SKM-1 treated with dmso at 0.1 percent for 144 hours (cell line): Measurements from ENCODE around the gene NFATC3.
A peak's percentile ranks its signal among the peaks of the same experiment; 100 is the strongest.

Experiments used
- DNase-seq: peaks from one replicate; lab custom pipeline; 2025; ENCODE audit not compliant: unreplicated experiment; lab: John Stamatoyannopoulos, UW

The NFATC3 gene

GRCh38 chr16:68228652-68229051, 143.5 kb downstream of the NFATC3 start:
- no peak for DNase-seq

GRCh38 chr16:68229431-68230175, 144.4 kb downstream of the NFATC3 start:
- DNase-seq, result peak; percentile 11

GRCh38 chr16:68230176-68230571, 145.0 kb downstream of the NFATC3 start:
- no peak for DNase-seq

- no peak for DNase-seq
Measured at GRCh38 chr16:68230956-68231355, 145.8 kb downstream of the NFATC3 start.

- no peak for DNase-seq
Measured at GRCh38 chr16:68231384-68232136, 146.4 kb downstream of the NFATC3 start.

GRCh38 chr16:68232335-68232734, 147.2 kb downstream of the NFATC3 start:
- DNase-seq, result no peak

GRCh38 chr16:68233085-68233834, 148.1 kb downstream of the NFATC3 start:
- DNase-seq, result no peak

- no peak for DNase-seq
Measured at GRCh38 chr16:68233835-68234187, 148.6 kb downstream of the NFATC3 start.

GRCh38 chr16:68234188-68235107, 149.3 kb downstream of the NFATC3 start:
- DNase-seq, result no peak

- no peak for DNase-seq
Measured at GRCh38 chr16:68235108-68235886, 150.1 kb downstream of the NFATC3 start.

GRCh38 chr16:68235887-68236136, 150.6 kb downstream of the NFATC3 start, which contains the start of gene ESRP2:
TSS of gene ESRP2 (minus strand) at chr16:68236127. CDS start at chr16:68236045, 82 bp downstream.
- no peak for DNase-seq

GRCh38 chr16:68236137-68236825, 151.1 kb downstream of the NFATC3 start:
- DNase-seq, result no peak

GRCh38 chr16:68236826-68237242, 151.7 kb downstream of the NFATC3 start:
- DNase-seq, result no peak

GRCh38 chr16:68237243-68238028, 152.3 kb downstream of the NFATC3 start:
- peak; percentile 97 for DNase-seq

GRCh38 chr16:68238029-68238345, 152.8 kb downstream of the NFATC3 start:
- DNase-seq, result no peak

- DNase-seq, result no peak
Measured at GRCh38 chr16:68242085-68242484, 156.9 kb downstream of the NFATC3 start.

GRCh38 chr16:68242926-68243858, 158.0 kb downstream of the NFATC3 start:
- DNase-seq, result no peak

- no peak for DNase-seq
Measured at GRCh38 chr16:68244481-68244902, 159.3 kb downstream of the NFATC3 start.
